PC-3 (cell line): ENCODE measurements around the gene TFF3.

Source experiments
- CTCF ChIP-seq: fragments of 300-600 bp; sonication (generic); conservative IDR thresholded peaks from 2 replicates; pipeline ENCODE4 v1.5.1; 2017; ENCODE audit warnings: antibody characterized with exemption, low read depth, mild to moderate bottlenecking, low read length
- EZH2 ChIP-seq: fragments of 300-600 bp; sonication (generic); IDR thresholded peaks from one replicate; pipeline ENCODE4 v1.6.1; 2017; ENCODE audit warnings: antibody characterized with exemption, mild to moderate bottlenecking, low read length; ENCODE audit not compliant: unreplicated experiment

GRCh38 chr21:42332557-42333317 lies 17.5 kb upstream of the TFF3 start:
- TF ChIP-seq CTCF (no peak), EZH2 (no peak)
